SK-MEL-5 (cell line): ENCODE measurements around the gene NXPH1. TPM values are rescaled to one million over a fixed set of nuclear protein-coding genes. Genes with fewer than 3 reads are reported as not detected.

Source experiments
- DNase-seq: peaks from one replicate; pipeline ENCODE4 v3.0.0-alpha.2; 2016; ENCODE audit warnings: low read depth, low spot score
- in situ Hi-C: cut with HindIII; loops from 2 replicates; pipeline ENCODE4 v1.10.0; 2016; ENCODE audit warnings: low sequenced_read_pairs, high pct_unique_total_duplicates, low pct_unique_long_range_greater_than_20kb
- total RNA-seq: library from RNA; depleted of rRNA; stranded (reverse); fragments of >200 nt; shearing (Covaris generic); gene quantifications from 2 replicates; pipeline ENCODE4 v1.2.3, GENCODE V29; 2014

Gene NXPH1
- total RNA-seq, 1 experiment from 2014 or later: not detected

- in situ Hi-C loops: no loop called here
- no peak for DNase-seq
Measured at GRCh38 chr7:8434290-8435002, 1.0 kb downstream of the NXPH1 start.

- in situ Hi-C loops: no loop called here
- DNase-seq: no peak
Measured at GRCh38 chr7:8435095-8435494, 1.7 kb downstream of the NXPH1 start.

GRCh38 chr7:8435590-8436545 is 2.5 kb downstream of the NXPH1 start:
- DNase-seq: no peak
- in situ Hi-C loops: no loop called here

- in situ Hi-C loops: no loop called here
- peak; percentile 67 for DNase-seq
Measured at GRCh38 chr7:8436965-8437364, 3.6 kb downstream of the NXPH1 start.

- DNase-seq: no peak
- in situ Hi-C loops: no loop called here
Measured at GRCh38 chr7:8437606-8438005, 4.2 kb downstream of the NXPH1 start.

GRCh38 chr7:8440670-8441069 is 7.3 kb downstream of the NXPH1 start:
- in situ Hi-C loops: no loop called here
- no peak for DNase-seq

GRCh38 chr7:8441106-8441965 is 7.9 kb downstream of the NXPH1 start:
- in situ Hi-C loops: no loop called here
- no peak for DNase-seq

- DNase-seq: no peak
- in situ Hi-C loops: no loop called here
Measured at GRCh38 chr7:8442051-8442813, 8.8 kb downstream of the NXPH1 start.

GRCh38 chr7:8442814-8443304 is 9.4 kb downstream of the NXPH1 start:
- peak; percentile 38 for DNase-seq
- in situ Hi-C loops: no loop called here

- peak; percentile 45 for DNase-seq
- in situ Hi-C loops: no loop called here
Measured at GRCh38 chr7:8443576-8444467, 10.4 kb downstream of the NXPH1 start.

GRCh38 chr7:8444468-8444769 is 11.0 kb downstream of the NXPH1 start:
- in situ Hi-C loops: no loop called here

GRCh38 chr7:8453535-8453934 is 20.1 kb downstream of the NXPH1 start:
- no peak for DNase-seq
- in situ Hi-C loops: no loop called here

More at GRCh38 chr7:8444468-8444769, 11.0 kb downstream of the NXPH1 start:
- DNase-seq: no peak

GRCh38 chr7:8455426-8455825 is 22.0 kb downstream of the NXPH1 start:
- in situ Hi-C loops: no loop called here

GRCh38 chr7:8462309-8462708 is 28.9 kb downstream of the NXPH1 start:
- in situ Hi-C loops: no loop called here
- no peak for DNase-seq

More at GRCh38 chr7:8455426-8455825, 22.0 kb downstream of the NXPH1 start:
- no peak for DNase-seq

- in situ Hi-C loops: no loop called here
- no peak for DNase-seq
Measured at GRCh38 chr7:8465338-8465737, 31.9 kb downstream of the NXPH1 start.

- in situ Hi-C loops: no loop called here
- no peak for DNase-seq
Measured at GRCh38 chr7:8480527-8480926, 47.1 kb downstream of the NXPH1 start.
